Measurements from ENCODE around the gene ITPRID1. TPM values are rescaled to one million over a fixed set of nuclear protein-coding genes. Genes with fewer than 3 reads are reported as not detected.

ITPRID1 gene
- polyA plus RNA-seq, 3 donors = not detected

DNA sequence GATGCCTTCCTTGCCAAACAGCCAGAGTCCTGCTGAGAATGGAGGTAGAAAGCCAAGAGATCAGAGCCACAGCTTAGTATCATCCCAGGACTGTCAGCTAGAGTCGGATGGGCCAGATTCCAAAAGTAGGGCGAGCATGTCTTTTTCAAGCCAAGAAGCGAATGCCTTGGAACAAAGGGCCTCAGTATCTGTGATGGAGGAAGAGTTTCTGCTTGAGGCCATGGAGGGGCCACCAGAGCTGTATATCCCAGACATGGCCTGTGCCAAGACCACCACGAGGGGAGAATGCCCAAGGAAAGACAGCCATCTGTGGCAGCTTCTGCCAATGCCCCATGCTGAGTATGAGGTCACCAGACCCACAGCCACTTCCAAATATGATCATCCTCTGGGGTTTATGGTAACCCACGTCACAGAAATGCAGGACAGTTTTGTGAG lies 128.8 kb downstream of the ITPRID1 start:
- Histone ChIP-seq H3K9me3 (replicated peaks in 1 of 2; ENCODE audit: control insufficient read depth in 1 of 2, insufficient read depth in 1 of 2, low read length in 2 of 2) (no peaks in the 10 kb centered on the region), H3K4me3 (replicated peaks in 1 of 3; ENCODE audit: low read depth in 2 of 3, low read length in 3 of 3) (no peak overlapping the region), H2AFZ (ENCODE audit: insufficient read depth, low read depth, low read length, poor library complexity, severe bottlenecking) (no peak overlapping the region), H3K4me2 (replicated peaks; ENCODE audit: extremely low read depth, low read length, poor library complexity, severe bottlenecking) (no peak overlapping the region), H3K36me3 (replicated peaks in 1 of 2; ENCODE audit: control insufficient read depth in 1 of 2, insufficient read depth in 2 of 2, low read length in 2 of 2) (no peaks in the 10 kb centered on the region), H3K4me1 (ENCODE audit: control insufficient read depth in 1 of 2, insufficient read depth in 2 of 2, low read length in 2 of 2) (peaks cover 34 to 36% of the 10 kb centered on the region in 2 donors), H3K9ac (ENCODE audit: insufficient read depth, low read length, poor library complexity, severe bottlenecking) (no peak overlapping the region), H4K20me1 (ENCODE audit: insufficient read depth, low read length) (no peaks in the 10 kb centered on the region), H3K27me3 (ENCODE audit: control insufficient read depth in 2 of 2, insufficient read depth in 2 of 2, low read length in 2 of 2) (no peaks in the 10 kb centered on the region), H3K27ac (ENCODE audit: low read depth in 1 of 2, low read length in 2 of 2) (no peak overlapping the region), H3K79me2 (ENCODE audit: insufficient read depth, low read length) (no peaks in the 10 kb centered on the region)
- intact Hi-C loops (cut with micrococcal nuclease) = loop anchor here in 1 of 2 donors (10.0 kb wide), 1 partner anchor 92 kb away; no protein-coding TSS in a partner anchor
- peak overlapping the region in 2 of 7 donors; percentile 8 to 53 for H3K27ac Mint-ChIP-seq
- H3K4me3 Mint-ChIP-seq = peak overlapping the region in 1 of 2 donors; percentile 13
- peaks cover 0 to 5% (median 0%) of the 10 kb centered on the region in 7 donors for H3K9me3 Mint-ChIP-seq
- H3K36me3 Mint-ChIP-seq = no peaks in the 10 kb centered on the region
- peaks cover 34% of the 10 kb centered on the region for H3K4me1 Mint-ChIP-seq
- DNase-seq = no peak
- peaks cover 1 to 5% (median 3%) of the 10 kb centered on the region in 3 donors for H3K27me3 Mint-ChIP-seq (ENCODE audit: low read depth in 3 of 3)
- TF ChIP-seq, protein P1, sequence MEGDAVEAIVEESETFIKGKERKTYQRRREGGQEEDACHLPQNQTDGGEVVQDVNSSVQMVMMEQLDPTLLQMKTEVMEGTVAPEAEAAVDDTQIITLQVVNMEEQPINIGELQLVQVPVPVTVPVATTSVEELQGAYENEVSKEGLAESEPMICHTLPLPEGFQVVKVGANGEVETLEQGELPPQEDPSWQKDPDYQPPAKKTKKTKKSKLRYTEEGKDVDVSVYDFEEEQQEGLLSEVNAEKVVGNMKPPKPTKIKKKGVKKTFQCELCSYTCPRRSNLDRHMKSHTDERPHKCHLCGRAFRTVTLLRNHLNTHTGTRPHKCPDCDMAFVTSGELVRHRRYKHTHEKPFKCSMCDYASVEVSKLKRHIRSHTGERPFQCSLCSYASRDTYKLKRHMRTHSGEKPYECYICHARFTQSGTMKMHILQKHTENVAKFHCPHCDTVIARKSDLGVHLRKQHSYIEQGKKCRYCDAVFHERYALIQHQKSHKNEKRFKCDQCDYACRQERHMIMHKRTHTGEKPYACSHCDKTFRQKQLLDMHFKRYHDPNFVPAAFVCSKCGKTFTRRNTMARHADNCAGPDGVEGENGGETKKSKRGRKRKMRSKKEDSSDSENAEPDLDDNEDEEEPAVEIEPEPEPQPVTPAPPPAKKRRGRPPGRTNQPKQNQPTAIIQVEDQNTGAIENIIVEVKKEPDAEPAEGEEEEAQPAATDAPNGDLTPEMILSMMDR (IDR thresholded peaks at IDR 0.05) = no peak
- WGBS (ENCODE audit: insufficient coverage) = 77% methylated on average over 5 of the region's 5 CpGs

DNA sequence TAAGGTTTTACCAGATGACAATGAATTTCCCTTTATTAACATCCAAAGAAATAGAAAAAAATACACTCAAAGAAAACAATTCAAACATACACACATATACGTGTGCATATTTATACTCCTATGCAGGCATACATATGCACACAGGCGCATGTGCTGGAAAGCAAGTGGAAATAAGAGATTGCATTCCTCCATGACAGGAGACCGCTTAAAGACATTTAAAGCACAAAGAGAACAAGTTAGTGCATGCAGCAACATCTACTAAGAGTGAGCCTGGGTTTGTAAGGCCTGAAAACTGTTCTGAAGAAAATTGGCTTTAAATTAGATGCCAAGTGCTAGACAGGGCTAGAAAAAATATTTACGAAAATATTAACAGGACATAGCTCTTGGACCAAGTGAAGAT lies 133.1 kb downstream of the ITPRID1 start:
- WGBS (ENCODE audit: insufficient coverage) = 100% methylated on average over 3 of the region's 4 CpGs

More for the DNA sequence above, 133.1 kb downstream of the ITPRID1 start:
- no peak overlapping the region for H3K4me3 ChIP-seq (replicated peaks in 1 of 3; ENCODE audit: low read depth in 2 of 3, low read length in 3 of 3)
- H3K9me3 ChIP-seq (replicated peaks in 1 of 2; ENCODE audit: control insufficient read depth in 1 of 2, insufficient read depth in 1 of 2, low read length in 2 of 2) = no peaks in the 10 kb centered on the region
- TF ChIP-seq, protein P1 (IDR thresholded peaks at IDR 0.05) = no peak
- H3K27me3 ChIP-seq (ENCODE audit: control insufficient read depth in 2 of 2, insufficient read depth in 2 of 2, low read length in 2 of 2) = no peaks in the 10 kb centered on the region
- no peak for DNase-seq
- intact Hi-C loops (cut with micrococcal nuclease) = loop anchor here in 1 of 2 donors (10.0 kb wide), 1 partner anchor 88 kb away; no protein-coding TSS in a partner anchor
- H3K36me3 ChIP-seq (replicated peaks in 1 of 2; ENCODE audit: control insufficient read depth in 1 of 2, insufficient read depth in 2 of 2, low read length in 2 of 2) = no peaks in the 10 kb centered on the region
- no peaks in the 10 kb centered on the region for H4K20me1 ChIP-seq (ENCODE audit: insufficient read depth, low read length)
- no peak overlapping the region for H3K4me2 ChIP-seq (replicated peaks; ENCODE audit: extremely low read depth, low read length, poor library complexity, severe bottlenecking)
- H3K9ac ChIP-seq (ENCODE audit: insufficient read depth, low read length, poor library complexity, severe bottlenecking) = no peak overlapping the region
- Mint-ChIP-seq H3K4me1 (peaks cover 31% of the 10 kb centered on the region), H3K36me3 (no peaks in the 10 kb centered on the region), H3K9me3 (peaks cover 0 to 3% (median 0%) of the 10 kb centered on the region in 7 donors), H3K27ac (peak overlapping the region in 4 of 7 donors; percentile 31 to 73 (median 54)), H3K4me3 (no peak overlapping the region), H3K27me3 (ENCODE audit: low read depth in 3 of 3) (peaks cover 0 to 3% (median 1%) of the 10 kb centered on the region in 3 donors)
- H2AFZ ChIP-seq (ENCODE audit: insufficient read depth, low read depth, low read length, poor library complexity, severe bottlenecking) = no peak overlapping the region
- H3K4me1 ChIP-seq (ENCODE audit: control insufficient read depth in 1 of 2, insufficient read depth in 2 of 2, low read length in 2 of 2) = peaks cover 24 to 29% of the 10 kb centered on the region in 2 donors
- H3K79me2 ChIP-seq (ENCODE audit: insufficient read depth, low read length) = no peaks in the 10 kb centered on the region
- no peak overlapping the region for H3K27ac ChIP-seq (ENCODE audit: low read depth in 1 of 2, low read length in 2 of 2)
